Measurements from ENCODE around the gene ZDHHC20.

Gene ZDHHC20

GRCh38 chr13:21364916-21365315, 94.2 kb downstream of the ZDHHC20 start:
- H3K9me3 ChIP-seq (ENCODE audit: control insufficient read depth, insufficient read depth, low read length): no peaks in the 10 kb centered on the region
- H3K79me2 ChIP-seq (ENCODE audit: control insufficient read depth, low read length): no peaks in the 10 kb centered on the region
- H3K4me2 ChIP-seq (ENCODE audit: low read length): no peak overlapping the region
- no peak overlapping the region for H3K4me3 ChIP-seq (ENCODE audit: low read length)
- H3K27ac ChIP-seq (ENCODE audit: low read depth, low read length): no peak overlapping the region
- H3K36me3 ChIP-seq (ENCODE audit: control insufficient read depth, low read length): no peaks in the 10 kb centered on the region
- H3K27me3 ChIP-seq (ENCODE audit: control insufficient read depth, low read length): no peaks in the 10 kb centered on the region
- H3K4me1 ChIP-seq (ENCODE audit: control insufficient read depth, low read length): no peaks in the 10 kb centered on the region
- no peaks in the 10 kb centered on the region for H3K9me2 ChIP-seq (replicated peaks; ENCODE audit: control insufficient read depth, low read length)
- H3F3A ChIP-seq (ENCODE audit: control insufficient read depth, insufficient read depth): no peaks in the 10 kb centered on the region
- TF ChIP-seq CTCF (IDR thresholded peaks at IDR 0.05; ENCODE audit: low read depth, low read length, poor library complexity, severe bottlenecking) (no peak), EZH2phosphoT487 (IDR thresholded peaks at IDR 0.05; ENCODE audit: borderline replicate concordance, low read length) (no peak)
- H4K20me1 ChIP-seq (ENCODE audit: control insufficient read depth, insufficient read depth, low read depth, low read length): no peaks in the 10 kb centered on the region

- H3K4me2 ChIP-seq (ENCODE audit: low read length): no peak overlapping the region
- TF ChIP-seq CTCF (IDR thresholded peaks at IDR 0.05; ENCODE audit: low read depth, low read length, poor library complexity, severe bottlenecking): no peak
- no peaks in the 10 kb centered on the region for H3K79me2 ChIP-seq (ENCODE audit: control insufficient read depth, low read length)
- no peaks in the 10 kb centered on the region for H3K36me3 ChIP-seq (ENCODE audit: control insufficient read depth, low read length)
- H3K27ac ChIP-seq (ENCODE audit: low read depth, low read length): no peak overlapping the region
- no peak overlapping the region for H3K4me3 ChIP-seq (ENCODE audit: low read length)
- H3K9me3 ChIP-seq (ENCODE audit: control insufficient read depth, insufficient read depth, low read length): no peaks in the 10 kb centered on the region
- no peaks in the 10 kb centered on the region for H3F3A ChIP-seq (ENCODE audit: control insufficient read depth, insufficient read depth)
- H4K20me1 ChIP-seq (ENCODE audit: control insufficient read depth, insufficient read depth, low read depth, low read length): no peaks in the 10 kb centered on the region
- H3K4me1 ChIP-seq (ENCODE audit: control insufficient read depth, low read length): no peaks in the 10 kb centered on the region
- H3K9me2 ChIP-seq (replicated peaks; ENCODE audit: control insufficient read depth, low read length): no peaks in the 10 kb centered on the region
- H3K27me3 ChIP-seq (ENCODE audit: control insufficient read depth, low read length): no peaks in the 10 kb centered on the region
Observed at GRCh38 chr13:21364357-21364756, 94.7 kb downstream of the ZDHHC20 start.

- H3K36me3 ChIP-seq (ENCODE audit: control insufficient read depth, low read length): no peaks in the 10 kb centered on the region
- H3K27me3 ChIP-seq (ENCODE audit: control insufficient read depth, low read length): no peaks in the 10 kb centered on the region
- H3F3A ChIP-seq (ENCODE audit: control insufficient read depth, insufficient read depth): no peaks in the 10 kb centered on the region
- no peaks in the 10 kb centered on the region for H3K9me3 ChIP-seq (ENCODE audit: control insufficient read depth, insufficient read depth, low read length)
- H3K79me2 ChIP-seq (ENCODE audit: control insufficient read depth, low read length): no peaks in the 10 kb centered on the region
- no peak overlapping the region for H3K4me2 ChIP-seq (ENCODE audit: low read length)
- no peaks in the 10 kb centered on the region for H3K4me1 ChIP-seq (ENCODE audit: control insufficient read depth, low read length)
- TF ChIP-seq CTCF (IDR thresholded peaks at IDR 0.05; ENCODE audit: low read depth, low read length, poor library complexity, severe bottlenecking) (no peak), EZH2phosphoT487 (IDR thresholded peaks at IDR 0.05; ENCODE audit: borderline replicate concordance, low read length) (no peak)
- no peaks in the 10 kb centered on the region for H4K20me1 ChIP-seq (ENCODE audit: control insufficient read depth, insufficient read depth, low read depth, low read length)
- H3K4me3 ChIP-seq (ENCODE audit: low read length): no peak overlapping the region
- H3K27ac ChIP-seq (ENCODE audit: low read depth, low read length): no peak overlapping the region
- no peaks in the 10 kb centered on the region for H3K9me2 ChIP-seq (replicated peaks; ENCODE audit: control insufficient read depth, low read length)
Observed at GRCh38 chr13:21362741-21363140, 96.4 kb downstream of the ZDHHC20 start.

GRCh38 chr13:21361706-21362105, 97.4 kb downstream of the ZDHHC20 start:
- TF ChIP-seq CTCF (IDR thresholded peaks at IDR 0.05; ENCODE audit: low read depth, low read length, poor library complexity, severe bottlenecking) (no peak), EZH2phosphoT487 (IDR thresholded peaks at IDR 0.05; ENCODE audit: borderline replicate concordance, low read length) (no peak)
- Histone ChIP-seq H3K4me1 (ENCODE audit: control insufficient read depth, low read length) (no peaks in the 10 kb centered on the region), H3K4me3 (ENCODE audit: low read length) (no peak overlapping the region), H3K9me3 (ENCODE audit: control insufficient read depth, insufficient read depth, low read length) (no peaks in the 10 kb centered on the region), H3F3A (ENCODE audit: control insufficient read depth, insufficient read depth) (no peaks in the 10 kb centered on the region), H3K79me2 (ENCODE audit: control insufficient read depth, low read length) (no peaks in the 10 kb centered on the region), H3K27ac (ENCODE audit: low read depth, low read length) (no peak overlapping the region), H4K20me1 (ENCODE audit: control insufficient read depth, insufficient read depth, low read depth, low read length) (no peaks in the 10 kb centered on the region), H3K4me2 (ENCODE audit: low read length) (no peak overlapping the region), H3K9me2 (replicated peaks; ENCODE audit: control insufficient read depth, low read length) (no peaks in the 10 kb centered on the region), H3K27me3 (ENCODE audit: control insufficient read depth, low read length) (no peaks in the 10 kb centered on the region), H3K36me3 (ENCODE audit: control insufficient read depth, low read length) (no peaks in the 10 kb centered on the region)

All from DOHH2 (cell line).